Glutamatergic neuron (in vitro differentiated cells): ENCODE measurements around the gene LYZL1. TPM values are rescaled to one million over a fixed set of nuclear protein-coding genes. Genes with fewer than 3 reads are reported as not detected.

Source experiments
- DNase-seq: peaks from one replicate; pipeline ENCODE4 v3.0.0; 2022
- H3K27ac Mint-ChIP-seq: one replicate; pipeline ENCODE4 v1.8.0; 2020; ENCODE audit warnings: mild to moderate bottlenecking, mixed read lengths, inconsistent platforms; ENCODE audit not compliant: unreplicated experiment
- H3K27me3 Mint-ChIP-seq: one replicate; pipeline ENCODE4 v1.8.0; 2020; ENCODE audit warnings: mild to moderate bottlenecking, moderate library complexity, mixed read lengths, inconsistent platforms; ENCODE audit not compliant: unreplicated experiment
- H3K36me3 Mint-ChIP-seq: one replicate; pipeline ENCODE4 v1.8.0; 2020; ENCODE audit warnings: mild to moderate bottlenecking, mixed read lengths, inconsistent platforms; ENCODE audit not compliant: unreplicated experiment
- H3K4me1 Mint-ChIP-seq: one replicate; pipeline ENCODE4 v1.8.0; 2020; ENCODE audit warnings: mild to moderate bottlenecking, low read depth, mixed read lengths, inconsistent platforms; ENCODE audit not compliant: unreplicated experiment
- H3K4me3 Mint-ChIP-seq: one replicate; pipeline ENCODE4 v1.8.0; 2020; ENCODE audit warnings: mild to moderate bottlenecking, mixed read lengths, inconsistent platforms; ENCODE audit not compliant: unreplicated experiment
- H3K9me3 Mint-ChIP-seq: one replicate; pipeline ENCODE4 v1.8.0; 2020; ENCODE audit warnings: mild to moderate bottlenecking, moderate library complexity, mixed read lengths, inconsistent platforms; ENCODE audit not compliant: unreplicated experiment
- total RNA-seq: library from RNA; stranded (reverse); fragmentation: NEBNext Ultra II Directional; extraction: Animal tissue kit (Norgen Biotek cat#: 25700); gene quantifications from one replicate; pipeline ENCODE4 v1.2.1, GENCODE V29; 2021; ENCODE audit not compliant: unreplicated experiment
- TF ChIP-seq, protein P1 (sequence below): fragments of 200-600 bp; sonication (generic); IDR thresholded peaks from one replicate; pipeline ENCODE4 v1.5.0; 2021; ENCODE audit not compliant: partially characterized antibody, unreplicated experiment

The LYZL1 gene
- total RNA-seq, 1 donor from 2014 or later: not detected

DNA sequence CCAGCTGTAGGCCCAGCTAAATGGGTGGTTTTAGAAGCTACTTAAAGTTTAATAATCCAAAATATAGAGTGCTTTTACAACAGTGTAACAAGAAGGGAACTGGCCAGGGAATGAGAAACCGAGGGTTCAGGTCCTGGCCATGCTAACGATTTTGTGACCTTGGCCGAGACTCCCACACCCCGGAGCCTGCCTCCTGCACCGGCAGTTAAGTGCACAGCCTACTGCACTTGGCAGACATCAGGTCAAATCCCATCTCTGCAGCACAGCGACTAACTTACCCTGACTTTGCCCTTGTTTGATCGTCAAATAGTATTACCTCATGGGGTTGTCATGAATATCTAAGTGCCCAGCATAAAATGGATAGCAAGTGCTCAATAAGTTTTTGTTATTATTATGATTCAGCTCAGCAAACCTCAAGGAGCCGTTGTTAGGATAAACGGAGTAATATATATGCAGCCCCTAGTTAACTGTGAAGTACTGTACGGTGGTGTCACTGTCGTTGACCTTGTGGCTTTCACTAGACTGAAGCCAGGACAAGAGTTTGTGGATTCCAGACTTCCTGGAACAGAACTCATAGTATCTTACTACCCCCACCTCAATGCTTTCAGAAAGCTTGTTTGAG, 35.5 kb downstream of the LYZL1 start:
- no peaks in the 10 kb centered on the region for H3K36me3 Mint-ChIP-seq
- H3K4me3 Mint-ChIP-seq: no peak overlapping the region
- H3K27ac Mint-ChIP-seq: no peak overlapping the region

DNA sequence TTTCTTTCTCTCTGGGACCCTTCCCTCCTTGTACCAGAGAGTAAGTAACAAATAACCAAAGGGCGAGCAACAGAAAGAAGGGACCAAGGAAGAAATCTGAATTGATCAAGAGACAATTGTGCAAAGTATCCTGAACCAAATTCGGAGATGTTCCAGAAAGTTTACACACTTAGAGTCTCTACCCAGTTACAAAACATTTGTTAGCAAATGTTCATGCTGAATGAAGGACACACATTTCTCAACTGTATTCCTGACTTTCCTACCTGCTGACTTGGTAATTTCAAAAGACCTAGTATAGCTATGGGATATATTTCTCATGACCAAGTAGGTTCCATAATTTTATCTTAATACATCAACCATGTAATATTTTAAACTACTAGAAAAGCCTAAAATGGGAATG, 37.4 kb downstream of the LYZL1 start:
- H3K9me3 Mint-ChIP-seq: no peaks in the 10 kb centered on the region
- H3K4me1 Mint-ChIP-seq: no peaks in the 10 kb centered on the region
- H3K4me3 Mint-ChIP-seq: no peak overlapping the region
- no peak overlapping the region for H3K27ac Mint-ChIP-seq
- DNase-seq: no peak
- no peaks in the 10 kb centered on the region for H3K36me3 Mint-ChIP-seq
- H3K27me3 Mint-ChIP-seq: peaks cover 2% of the 10 kb centered on the region
- TF ChIP-seq, protein P1, sequence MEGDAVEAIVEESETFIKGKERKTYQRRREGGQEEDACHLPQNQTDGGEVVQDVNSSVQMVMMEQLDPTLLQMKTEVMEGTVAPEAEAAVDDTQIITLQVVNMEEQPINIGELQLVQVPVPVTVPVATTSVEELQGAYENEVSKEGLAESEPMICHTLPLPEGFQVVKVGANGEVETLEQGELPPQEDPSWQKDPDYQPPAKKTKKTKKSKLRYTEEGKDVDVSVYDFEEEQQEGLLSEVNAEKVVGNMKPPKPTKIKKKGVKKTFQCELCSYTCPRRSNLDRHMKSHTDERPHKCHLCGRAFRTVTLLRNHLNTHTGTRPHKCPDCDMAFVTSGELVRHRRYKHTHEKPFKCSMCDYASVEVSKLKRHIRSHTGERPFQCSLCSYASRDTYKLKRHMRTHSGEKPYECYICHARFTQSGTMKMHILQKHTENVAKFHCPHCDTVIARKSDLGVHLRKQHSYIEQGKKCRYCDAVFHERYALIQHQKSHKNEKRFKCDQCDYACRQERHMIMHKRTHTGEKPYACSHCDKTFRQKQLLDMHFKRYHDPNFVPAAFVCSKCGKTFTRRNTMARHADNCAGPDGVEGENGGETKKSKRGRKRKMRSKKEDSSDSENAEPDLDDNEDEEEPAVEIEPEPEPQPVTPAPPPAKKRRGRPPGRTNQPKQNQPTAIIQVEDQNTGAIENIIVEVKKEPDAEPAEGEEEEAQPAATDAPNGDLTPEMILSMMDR: no peak

More for the DNA sequence above, 35.5 kb downstream of the LYZL1 start:
- H3K9me3 Mint-ChIP-seq: no peaks in the 10 kb centered on the region
- no peaks in the 10 kb centered on the region for H3K4me1 Mint-ChIP-seq
- TF ChIP-seq, protein P1: no peak
- H3K27me3 Mint-ChIP-seq: peaks cover 2% of the 10 kb centered on the region
- DNase-seq: no peak

DNA sequence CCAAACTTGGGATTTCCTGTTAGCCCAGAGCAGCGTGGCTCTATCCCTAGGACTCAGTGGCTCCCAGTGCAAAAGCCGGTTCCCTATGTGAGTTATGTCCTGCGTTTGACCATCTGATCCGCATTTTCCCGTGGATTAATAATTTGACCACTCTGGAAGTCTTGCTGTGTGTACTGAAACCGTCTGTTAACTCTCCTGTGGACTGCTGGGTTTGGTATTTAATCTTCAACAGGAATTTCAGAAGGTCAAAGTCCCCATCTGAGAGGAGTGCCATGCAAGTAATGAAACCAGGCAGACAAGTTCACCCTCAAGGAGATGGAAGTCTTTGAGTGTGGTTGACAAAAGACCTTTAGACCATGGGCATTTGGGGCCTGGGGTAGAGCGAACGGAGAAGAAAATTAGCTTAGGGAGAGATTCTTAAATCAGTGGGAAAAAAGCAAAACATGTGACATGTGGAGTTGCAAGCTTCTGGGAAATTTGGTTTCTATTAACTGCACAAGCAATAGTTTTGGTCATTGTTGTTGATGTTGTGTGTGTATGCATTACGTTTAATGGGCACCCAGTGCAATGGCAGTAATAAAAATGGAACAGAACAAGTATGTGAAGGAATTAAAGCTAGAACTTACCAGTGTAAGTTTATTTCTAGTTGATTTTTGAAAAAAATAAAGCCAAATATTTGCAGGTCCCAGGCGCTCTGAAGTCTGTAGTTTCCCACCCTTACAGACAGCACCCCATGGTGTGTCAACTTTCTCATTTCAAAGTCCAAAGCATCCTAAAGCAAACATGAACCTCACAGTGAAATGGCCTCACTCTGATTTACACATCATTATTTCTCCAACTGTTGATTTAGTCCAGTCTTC, 38.2 kb downstream of the LYZL1 start:
- no peak overlapping the region for H3K27ac Mint-ChIP-seq
- H3K36me3 Mint-ChIP-seq: no peaks in the 10 kb centered on the region

DNA sequence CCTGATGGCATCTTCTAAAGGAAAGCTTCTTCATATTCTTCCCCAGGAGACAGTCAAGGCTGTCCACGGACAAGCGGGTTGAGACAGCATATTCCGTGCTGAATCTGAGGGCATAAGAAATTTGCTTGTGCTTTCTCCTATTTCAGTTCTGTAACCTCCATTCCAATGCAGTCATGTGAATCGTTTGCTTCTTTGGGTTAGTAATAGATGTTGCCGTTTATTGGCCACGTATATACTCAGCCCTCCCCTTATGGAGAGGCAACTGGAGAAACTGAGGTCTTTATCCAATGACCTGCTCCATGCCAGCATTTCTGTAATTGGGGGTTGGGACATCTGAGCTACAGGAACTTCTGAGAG, 38.9 kb downstream of the LYZL1 start:
- Mint-ChIP-seq H3K9me3 (no peaks in the 10 kb centered on the region), H3K4me3 (no peak overlapping the region), H3K4me1 (no peaks in the 10 kb centered on the region), H3K27me3 (peaks cover 2% of the 10 kb centered on the region), H3K27ac (no peak overlapping the region), H3K36me3 (no peaks in the 10 kb centered on the region)
- DNase-seq: no peak
- TF ChIP-seq, protein P1: no peak

More for the DNA sequence above, 38.2 kb downstream of the LYZL1 start:
- Mint-ChIP-seq H3K4me1 (no peaks in the 10 kb centered on the region), H3K27me3 (peaks cover 2% of the 10 kb centered on the region), H3K9me3 (no peaks in the 10 kb centered on the region), H3K4me3 (no peak overlapping the region)
- TF ChIP-seq, protein P1: no peak
- DNase-seq: no peak

DNA sequence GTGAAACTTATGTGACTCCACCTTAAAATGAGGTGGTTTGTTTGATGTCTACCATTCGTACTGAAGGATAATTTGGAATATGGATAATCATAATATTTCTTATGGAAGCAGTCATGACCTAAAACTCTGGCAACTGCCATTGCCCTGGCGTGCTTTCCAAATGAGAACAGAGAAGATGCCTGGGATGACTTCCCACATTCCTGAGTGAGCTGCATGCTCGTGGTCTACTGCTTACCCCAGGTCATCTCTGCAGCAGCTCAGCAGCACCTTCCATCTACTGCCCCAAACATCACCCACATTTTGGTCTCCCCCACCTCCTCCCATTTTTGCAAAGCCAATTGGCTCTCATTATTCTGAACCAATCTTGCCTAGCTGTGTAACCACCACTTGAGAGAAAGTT, 40.1 kb downstream of the LYZL1 start:
- TF ChIP-seq, protein P1: no peak
- H3K4me3 Mint-ChIP-seq: no peak overlapping the region
- H3K36me3 Mint-ChIP-seq: no peaks in the 10 kb centered on the region

More for the DNA sequence above, 40.1 kb downstream of the LYZL1 start:
- Mint-ChIP-seq H3K27ac (no peak overlapping the region), H3K4me1 (no peaks in the 10 kb centered on the region), H3K27me3 (peaks cover 2% of the 10 kb centered on the region), H3K9me3 (no peaks in the 10 kb centered on the region)
- no peak for DNase-seq
